Measurements from ENCODE around the gene ACKR2.

GRCh38 chr3:42873221-42873982, 64.2 kb downstream of the ACKR2 start:
- TF ChIP-seq EZH2phosphoT487 (IDR thresholded peaks at IDR 0.05; ENCODE audit: insufficient read depth, low read depth), result no peak
- no peak for TF ChIP-seq EZH2 (IDR thresholded peaks at IDR 0.05; ENCODE audit: insufficient read depth, poor library complexity, severe bottlenecking)
